Erythroblast (primary cell): ENCODE results near the gene NMBR.

Experiments
- GATA1 ChIP-seq: IDR thresholded peaks from 2 replicates; pipeline ENCODE4 v1.6.1; 2011; ENCODE audit warnings: low read depth, mild to moderate bottlenecking, control low read depth, low read length, moderate library complexity
- POLR2A ChIP-seq: IDR thresholded peaks from 2 replicates; pipeline ENCODE4 v1.6.1; 2011; ENCODE audit warnings: mild to moderate bottlenecking, low read length

DNA sequence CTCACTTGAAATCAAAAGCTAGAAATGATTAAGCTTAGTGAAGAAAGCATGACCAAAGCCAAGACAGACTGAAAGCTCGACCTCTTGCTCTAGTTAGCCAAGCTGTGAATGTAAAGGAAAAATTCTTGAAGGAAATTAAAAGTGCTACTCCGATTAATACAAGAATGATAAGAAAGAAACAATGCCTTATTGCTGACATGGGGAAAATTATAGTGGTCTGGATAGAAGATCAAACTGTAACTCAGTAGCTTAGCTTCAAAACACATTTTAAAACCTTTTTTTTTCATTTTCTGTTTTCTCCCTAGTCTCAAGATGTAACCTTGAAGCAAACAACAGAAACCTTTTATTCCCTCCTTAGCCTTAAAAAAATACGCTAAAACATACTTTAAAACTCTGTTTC lies 25.6 kb downstream of the NMBR start:
- TF ChIP-seq POLR2A (no peak), GATA1 (no peak)
